Astrocyte of the spinal cord (primary cell): ENCODE results near the gene MYO16.

Experiments
- DNase-seq: peaks from one replicate; pipeline ENCODE4 v3.0.0; 2011; ENCODE audit warnings: low read depth, low spot score
- H3K4me3 ChIP-seq: 2 replicates; pipeline ENCODE4 v1.5.1; 2011; ENCODE audit warnings: low read depth, mild to moderate bottlenecking, low read length, moderate library complexity
- in situ Hi-C: cut with HindIII; loops from 2 replicates; pipeline ENCODE4 v1.10.0; 2017; ENCODE audit warnings: low sequenced_read_pairs
- TF ChIP-seq, protein P1 (sequence below): IDR thresholded peaks from 2 replicates; pipeline ENCODE4 v1.5.1; 2012; ENCODE audit warnings: low read depth, mild to moderate bottlenecking, low read length, inconsistent platforms

MYO16 gene

DNA sequence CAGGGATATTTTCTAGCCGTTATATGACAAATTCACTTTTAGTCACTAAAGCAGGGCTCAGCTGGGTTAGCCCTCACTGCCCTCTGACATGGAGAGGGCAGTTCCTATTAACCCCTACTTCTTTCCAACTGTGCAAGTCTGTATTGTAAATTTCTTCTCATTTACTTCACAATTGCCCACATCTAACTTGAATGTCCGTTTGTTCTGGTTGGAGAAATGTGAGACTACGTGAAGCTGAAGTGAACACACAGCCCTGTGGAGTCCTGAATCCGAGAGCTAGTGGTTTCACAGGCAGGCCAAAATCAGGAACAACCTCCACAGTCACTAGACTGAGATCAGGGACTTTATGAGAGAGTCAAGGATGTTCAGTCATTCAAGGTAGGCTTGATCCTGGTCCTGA, 4.4 kb upstream of the MYO16 start:
- in situ Hi-C loops: no loop called here
- H3K4me3 ChIP-seq: no peak overlapping the region
- no peak for DNase-seq
- TF ChIP-seq, protein P1, sequence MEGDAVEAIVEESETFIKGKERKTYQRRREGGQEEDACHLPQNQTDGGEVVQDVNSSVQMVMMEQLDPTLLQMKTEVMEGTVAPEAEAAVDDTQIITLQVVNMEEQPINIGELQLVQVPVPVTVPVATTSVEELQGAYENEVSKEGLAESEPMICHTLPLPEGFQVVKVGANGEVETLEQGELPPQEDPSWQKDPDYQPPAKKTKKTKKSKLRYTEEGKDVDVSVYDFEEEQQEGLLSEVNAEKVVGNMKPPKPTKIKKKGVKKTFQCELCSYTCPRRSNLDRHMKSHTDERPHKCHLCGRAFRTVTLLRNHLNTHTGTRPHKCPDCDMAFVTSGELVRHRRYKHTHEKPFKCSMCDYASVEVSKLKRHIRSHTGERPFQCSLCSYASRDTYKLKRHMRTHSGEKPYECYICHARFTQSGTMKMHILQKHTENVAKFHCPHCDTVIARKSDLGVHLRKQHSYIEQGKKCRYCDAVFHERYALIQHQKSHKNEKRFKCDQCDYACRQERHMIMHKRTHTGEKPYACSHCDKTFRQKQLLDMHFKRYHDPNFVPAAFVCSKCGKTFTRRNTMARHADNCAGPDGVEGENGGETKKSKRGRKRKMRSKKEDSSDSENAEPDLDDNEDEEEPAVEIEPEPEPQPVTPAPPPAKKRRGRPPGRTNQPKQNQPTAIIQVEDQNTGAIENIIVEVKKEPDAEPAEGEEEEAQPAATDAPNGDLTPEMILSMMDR: no peak

DNA sequence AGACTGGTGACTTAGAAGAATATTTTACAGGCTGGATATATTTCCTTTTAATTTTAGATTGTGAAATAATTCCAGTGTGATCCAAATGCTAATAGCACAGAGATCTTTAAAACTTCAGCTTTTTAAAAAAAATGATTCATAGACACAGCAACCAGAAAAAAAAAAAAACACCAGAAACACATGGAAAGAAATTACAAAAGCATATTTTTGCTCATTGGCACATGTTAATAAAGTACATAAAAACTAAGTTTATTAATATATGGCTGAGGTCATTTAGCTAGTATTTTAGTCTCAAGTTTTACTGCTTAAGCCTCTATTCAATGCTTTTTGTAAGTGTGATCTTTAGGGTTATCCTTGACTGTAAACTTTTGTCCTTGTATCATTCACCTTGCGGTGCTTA, 577 bp downstream of the MYO16 start:
- no peak for DNase-seq
- in situ Hi-C loops: no loop called here
- TF ChIP-seq, protein P1: no peak
- H3K4me3 ChIP-seq: no peak overlapping the region

DNA sequence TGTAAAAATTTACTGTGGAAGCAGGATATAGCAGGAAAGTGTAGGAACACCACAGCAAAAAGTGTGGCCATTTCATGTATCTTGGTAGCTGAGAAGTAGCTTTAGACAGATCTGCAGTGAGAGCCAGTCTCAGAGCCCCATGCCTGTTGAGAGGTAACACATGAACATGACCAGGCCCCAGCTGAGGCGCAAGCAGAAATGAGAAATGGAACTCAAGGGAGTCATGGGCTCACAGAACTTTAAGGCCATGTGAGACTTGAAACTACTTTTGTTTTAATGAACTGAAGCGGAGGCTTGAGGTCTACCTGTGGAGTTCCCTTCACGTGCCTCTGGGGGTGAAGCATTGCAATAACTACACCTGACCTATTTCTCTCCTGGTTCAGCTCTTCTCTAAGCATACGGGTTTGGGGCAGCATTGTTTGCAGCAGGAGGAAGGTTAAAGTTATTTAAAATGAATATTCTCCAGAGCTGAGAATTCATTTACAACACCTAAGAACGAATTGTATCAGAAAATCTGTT, 3.3 kb downstream of the MYO16 start:
- TF ChIP-seq, protein P1: no peak
- in situ Hi-C loops: no loop called here
- DNase-seq: no peak
- no peak overlapping the region for H3K4me3 ChIP-seq

DNA sequence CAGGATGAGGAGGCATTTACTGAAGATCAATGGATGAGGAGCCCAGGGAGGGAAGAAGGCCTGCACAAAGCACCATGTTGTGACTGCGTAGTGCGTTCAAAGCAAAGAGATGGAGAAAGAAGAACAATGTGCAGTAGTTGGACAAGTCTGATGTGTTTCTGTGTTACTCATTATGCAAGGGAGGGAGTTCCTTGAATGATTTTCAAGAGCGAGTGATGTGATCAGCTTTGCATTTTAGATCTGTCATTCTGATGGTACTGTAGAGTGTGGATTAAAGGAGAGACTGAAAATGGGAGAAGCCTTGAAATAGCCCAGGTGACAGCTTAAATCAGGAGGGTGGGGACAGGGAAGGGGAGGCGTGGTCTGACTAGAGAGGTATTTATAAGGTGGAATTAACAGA, 9.5 kb downstream of the MYO16 start:
- TF ChIP-seq, protein P1: no peak
- in situ Hi-C loops: no loop called here
- no peak for DNase-seq
- H3K4me3 ChIP-seq: no peak overlapping the region

DNA sequence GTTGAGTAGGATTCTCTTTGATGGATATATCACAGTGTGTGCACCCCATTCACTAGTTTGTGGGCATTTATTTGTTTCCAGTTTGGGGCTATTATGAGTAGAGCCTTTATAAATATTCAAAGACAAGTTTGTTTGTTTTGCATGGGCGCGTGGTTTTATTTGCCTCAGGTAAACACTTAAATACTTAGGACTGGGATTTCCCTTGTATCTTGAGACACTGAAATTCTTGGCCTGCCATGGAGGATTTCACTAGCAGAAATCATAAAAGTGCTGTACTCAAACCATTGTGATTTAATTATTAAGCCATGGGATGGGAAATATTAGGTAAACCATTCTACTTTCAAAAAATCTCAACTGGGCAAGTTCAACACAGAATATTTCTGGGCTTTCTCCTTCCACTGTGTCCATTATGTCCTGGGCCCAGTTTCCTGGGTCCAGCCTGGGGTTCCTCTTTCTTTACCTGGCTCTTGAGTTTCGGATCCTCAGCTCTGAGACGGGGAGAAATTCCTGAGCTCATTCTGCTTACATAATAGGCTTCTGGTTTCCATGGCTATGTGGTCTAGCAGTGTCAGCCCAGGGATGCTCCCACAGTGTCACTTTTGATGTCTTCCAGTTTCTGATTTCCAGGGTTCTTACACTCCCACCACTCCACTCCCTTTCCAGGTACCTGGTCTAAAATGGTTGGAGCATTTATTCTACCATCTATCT, 14.4 kb downstream of the MYO16 start:
- TF ChIP-seq, protein P1: no peak
- in situ Hi-C loops: no loop called here
- DNase-seq: no peak
- no peak overlapping the region for H3K4me3 ChIP-seq

DNA sequence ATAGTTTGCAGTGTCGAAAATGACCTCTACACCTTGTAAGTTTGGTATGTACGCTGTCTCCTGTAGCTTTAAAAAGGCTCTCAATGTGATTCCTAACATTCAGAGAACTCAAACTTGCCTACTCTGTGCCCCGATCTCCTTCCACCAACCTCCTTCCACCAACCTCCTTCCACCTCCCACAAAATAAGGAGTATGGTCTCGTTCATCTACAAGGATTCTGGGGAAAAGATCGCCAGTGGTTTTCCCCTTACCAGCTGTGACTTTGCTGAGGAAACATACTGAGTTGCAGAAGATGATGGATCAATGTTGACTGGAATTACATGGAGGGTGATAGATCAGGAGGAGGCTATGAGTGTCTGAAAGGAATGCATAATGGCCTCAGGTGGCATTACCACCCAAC, 16.0 kb downstream of the MYO16 start:
- no peak overlapping the region for H3K4me3 ChIP-seq
- in situ Hi-C loops: no loop called here
- TF ChIP-seq, protein P1: no peak
- no peak for DNase-seq

DNA sequence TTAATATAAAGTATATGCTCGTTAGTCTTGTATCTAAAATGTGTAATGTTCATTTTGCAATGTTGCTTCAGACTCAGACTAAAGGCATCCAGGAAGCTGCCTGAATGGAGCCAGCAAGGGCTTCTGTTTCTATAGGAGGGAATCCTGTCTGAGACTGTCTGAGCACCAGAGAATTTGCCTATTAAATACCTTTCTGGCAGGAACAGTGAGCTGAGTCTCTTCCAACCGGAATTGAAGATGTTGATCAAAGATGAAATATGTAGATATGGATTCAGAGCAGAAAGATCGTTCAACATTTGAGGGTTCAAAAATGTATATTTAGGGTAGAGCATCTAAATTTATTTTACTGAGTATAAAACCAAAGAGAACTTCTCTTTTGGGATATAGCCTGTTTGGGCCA, 20.9 kb downstream of the MYO16 start:
- TF ChIP-seq, protein P1: no peak
- no peak for DNase-seq
- in situ Hi-C loops: no loop called here
- H3K4me3 ChIP-seq: no peak overlapping the region
